Tibial nerve (tissue), 4 donors: Measurements from ENCODE around the gene MEIOB. TPM values are rescaled to one million over a fixed set of nuclear protein-coding genes. Genes with fewer than 3 reads are reported as not detected.
"Not testable (repeated sequence)": the region's sequence is repeated elsewhere in the genome, so short reads cannot be mapped to it uniquely, and the experiment has no call there.

ENCODE experiments used
- DNase-seq, 2 donors: peaks; one replicate each; pipeline ENCODE4 v3.0.0-alpha.2; 2019; ENCODE audit warnings: low spot score in 2 of 2
- H3K27ac ChIP-seq, 4 donors: fragments of 200-600 bp; sonication (generic) in 3 of 4; one replicate each; pipeline ENCODE4 v1.5.1; 2017 to 2019; ENCODE audit warnings: mild to moderate bottlenecking in 1 of 4
- H3K27me3 ChIP-seq, 2 donors: fragments of 200-600 bp; sonication (generic) in 1 of 2; one replicate each; pipeline versions ENCODE4 v1.5.1 to v1.6.0; 2017 to 2019
- H3K36me3 ChIP-seq, 3 donors: fragments of 200-600 bp; sonication (generic); one replicate each; pipeline ENCODE4 v1.5.1; 2018 to 2019
- H3K4me1 ChIP-seq, 4 donors: fragments of 200-600 bp; sonication (generic) in 3 of 4; one replicate each; pipeline ENCODE4 v1.5.1; 2017 to 2019
- H3K4me3 ChIP-seq, 4 donors: fragments of 200-600 bp; sonication (generic) in 3 of 4; one replicate each; pipeline ENCODE4 v1.5.1; 2017 to 2019; ENCODE audit warnings: mild to moderate bottlenecking in 1 of 4, moderate library complexity in 1 of 4
- H3K9me3 ChIP-seq, 4 donors: fragments of 200-600 bp; sonication (generic) in 3 of 4; one replicate each; pipeline ENCODE4 v1.5.1; 2017 to 2019
- EP300 ChIP-seq, 2 donors: sonication (generic); formaldehyde crosslinking; IDR thresholded peaks; one replicate each; pipeline ENCODE4 v1.6.1; 2017; ENCODE audit warnings: antibody characterized with exemption in 2 of 2, mild to moderate bottlenecking in 1 of 2
- POLR2A ChIP-seq, 2 donors: fragments of 450-650 bp; IDR thresholded peaks; one replicate each; pipeline ENCODE4 v1.6.1; 2017; ENCODE audit warnings: antibody characterized with exemption in 2 of 2, mild to moderate bottlenecking in 2 of 2, moderate library complexity in 2 of 2
- WGBS, 2 donors: methylation state at CpG; one replicate each; pipeline ENCODE4 v1.1.5; 2018; 5-methylcytosine and 5-hydroxymethylcytosine counted together
- total RNA-seq, 4 donors: library from RNA; depleted of rRNA; stranded (reverse); fragments of >200 nt; gene quantifications; one replicate each; pipeline ENCODE4 v1.1.0, GENCODE V29; 2016
- TF ChIP-seq, protein P1 (sequence below), 5 experiments: fragments of 200-600 bp in 3 of 5; fragments of 450-650 bp in 2 of 5; sonication (generic) in 3 of 5; IDR thresholded peaks; one replicate each; pipeline ENCODE4 v1.5.1; 2016 to 2019; ENCODE audit warnings: antibody characterized with exemption in 5 of 5, mild to moderate bottlenecking in 3 of 5, moderate library complexity in 2 of 5

Gene MEIOB
- total RNA-seq, 4 donors from 2014 or later, result not detected

DNA sequence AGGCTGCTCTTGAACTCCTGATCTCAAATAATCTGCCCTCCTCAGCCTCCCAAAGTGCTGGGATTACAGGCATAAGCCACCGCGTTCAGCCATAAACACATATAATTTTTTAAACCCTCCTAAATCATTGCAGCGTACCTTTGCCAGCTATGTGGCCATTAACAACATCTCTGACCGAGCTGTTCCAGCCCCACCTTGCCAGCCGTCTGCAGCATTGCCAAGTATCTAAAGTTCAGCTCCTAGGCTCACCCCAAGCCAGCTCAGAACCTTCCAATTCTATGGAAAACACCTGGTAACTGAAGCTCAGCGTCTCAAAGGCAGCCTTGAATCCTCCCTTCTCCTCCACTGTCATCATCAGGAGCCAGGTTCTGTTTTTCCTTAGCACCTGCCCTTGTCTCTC lies 5.1 kb upstream of the MEIOB start:
- Histone ChIP-seq H3K4me3 (no peak overlapping the region), H3K4me1 (peaks cover 0 to 4% (median 0%) of the 10 kb centered on the region in 4 donors), H3K9me3 (no peaks in the 10 kb centered on the region), H3K27me3 (peaks cover 0 to 89% of the 10 kb centered on the region in 2 donors), H3K36me3 (no peaks in the 10 kb centered on the region), H3K27ac (no peak overlapping the region)
- 49 to 59% methylated on average over 6 of the region's 6 CpGs for WGBS, 2 donors
- DNase-seq, result no peak
- TF ChIP-seq POLR2A (IDR thresholded peaks at IDR 0.05) (no peak), EP300 (IDR thresholded peaks at IDR 0.05) (no peak)
- TF ChIP-seq, protein P1, sequence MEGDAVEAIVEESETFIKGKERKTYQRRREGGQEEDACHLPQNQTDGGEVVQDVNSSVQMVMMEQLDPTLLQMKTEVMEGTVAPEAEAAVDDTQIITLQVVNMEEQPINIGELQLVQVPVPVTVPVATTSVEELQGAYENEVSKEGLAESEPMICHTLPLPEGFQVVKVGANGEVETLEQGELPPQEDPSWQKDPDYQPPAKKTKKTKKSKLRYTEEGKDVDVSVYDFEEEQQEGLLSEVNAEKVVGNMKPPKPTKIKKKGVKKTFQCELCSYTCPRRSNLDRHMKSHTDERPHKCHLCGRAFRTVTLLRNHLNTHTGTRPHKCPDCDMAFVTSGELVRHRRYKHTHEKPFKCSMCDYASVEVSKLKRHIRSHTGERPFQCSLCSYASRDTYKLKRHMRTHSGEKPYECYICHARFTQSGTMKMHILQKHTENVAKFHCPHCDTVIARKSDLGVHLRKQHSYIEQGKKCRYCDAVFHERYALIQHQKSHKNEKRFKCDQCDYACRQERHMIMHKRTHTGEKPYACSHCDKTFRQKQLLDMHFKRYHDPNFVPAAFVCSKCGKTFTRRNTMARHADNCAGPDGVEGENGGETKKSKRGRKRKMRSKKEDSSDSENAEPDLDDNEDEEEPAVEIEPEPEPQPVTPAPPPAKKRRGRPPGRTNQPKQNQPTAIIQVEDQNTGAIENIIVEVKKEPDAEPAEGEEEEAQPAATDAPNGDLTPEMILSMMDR (IDR thresholded peaks at IDR 0.05), result no peak

DNA sequence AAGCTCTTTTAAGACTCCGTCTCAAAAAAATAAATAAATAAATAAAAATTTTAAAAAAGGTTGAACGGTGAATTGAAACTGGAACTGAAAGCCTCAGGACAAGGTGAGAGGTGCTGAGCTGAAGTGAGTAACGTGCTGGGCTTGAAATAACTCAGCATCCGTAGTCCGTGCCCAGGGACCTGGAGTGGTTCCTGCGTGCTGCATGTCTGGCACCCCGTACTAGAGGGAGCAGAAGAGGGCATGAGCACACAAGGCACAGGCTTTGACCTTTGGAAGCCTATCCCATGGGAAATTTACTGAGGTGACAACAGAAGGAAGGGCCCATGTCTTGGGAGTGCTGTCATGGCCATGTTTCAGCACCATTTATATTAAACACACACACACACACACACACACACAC lies 4.5 kb upstream of the MEIOB start:
- Histone ChIP-seq H3K9me3 (no peaks in the 10 kb centered on the region), H3K27ac (no peak overlapping the region), H3K4me1 (peaks cover 0 to 6% (median 0%) of the 10 kb centered on the region in 4 donors), H3K27me3 (peaks cover 0 to 88% of the 10 kb centered on the region in 2 donors), H3K4me3 (no peak overlapping the region), H3K36me3 (no peaks in the 10 kb centered on the region)
- 73 to 80% methylated on average over 7 of the region's 7 CpGs for WGBS, 2 donors
- no peak for DNase-seq
- no peak for TF ChIP-seq EP300 (IDR thresholded peaks at IDR 0.05)

DNA sequence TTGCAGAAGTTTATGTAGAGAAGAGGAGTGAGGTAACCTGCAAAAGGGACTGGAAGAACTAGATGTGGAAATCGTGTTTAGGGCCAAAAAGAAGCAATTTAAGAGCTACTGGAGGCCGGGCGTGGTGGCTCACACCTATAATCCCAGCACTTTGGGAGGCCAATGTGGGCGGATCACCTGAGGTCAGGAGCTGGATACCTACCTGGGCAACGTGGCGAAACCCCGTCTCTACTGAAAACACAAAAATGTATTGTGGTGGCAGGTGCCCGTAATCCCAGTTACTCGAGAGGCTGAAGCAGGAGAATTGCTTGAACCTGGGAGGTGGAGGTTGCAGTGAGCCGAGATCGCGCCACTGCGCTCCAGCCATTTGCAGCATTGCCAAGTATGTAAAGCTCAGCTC lies 4.1 kb upstream of the MEIOB start:
- H3K27me3 ChIP-seq, result peaks cover 0 to 85% of the 10 kb centered on the region in 2 donors
- H3K9me3 ChIP-seq, H3K27ac ChIP-seq, H3K4me3 ChIP-seq, H3K36me3 ChIP-seq, H3K4me1 ChIP-seq, DNase-seq: not testable (repeated sequence)
- WGBS, 2 donors, result 84 to 89% methylated on average over 13 of the region's 13 CpGs

DNA sequence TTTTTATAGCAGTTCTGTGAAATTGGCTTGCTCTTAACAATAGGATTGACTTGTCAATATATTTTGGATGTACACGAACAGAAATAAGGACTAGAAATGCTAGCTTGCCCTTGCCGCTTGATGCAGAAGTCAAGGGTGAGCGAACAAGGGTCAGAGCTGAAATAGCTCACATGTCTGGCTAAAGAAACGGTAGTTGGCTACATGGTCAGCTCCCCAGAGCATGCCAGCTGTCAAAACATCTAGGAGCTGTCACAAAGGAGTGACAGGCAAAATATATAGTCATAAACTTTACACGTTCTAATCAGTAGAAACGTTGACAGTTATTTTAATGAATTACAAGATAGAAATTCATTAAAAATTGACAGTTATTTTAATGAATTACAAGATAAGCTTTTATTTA lies 2.9 kb upstream of the MEIOB start:
- no peaks in the 10 kb centered on the region for H3K9me3 ChIP-seq
- peaks cover 0 to 74% of the 10 kb centered on the region in 2 donors for H3K27me3 ChIP-seq
- H3K4me1 ChIP-seq, result peaks cover 0 to 6% (median 0%) of the 10 kb centered on the region in 4 donors
- no peak for TF ChIP-seq EP300 (IDR thresholded peaks at IDR 0.05)
- TF ChIP-seq, protein P1 (IDR thresholded peaks at IDR 0.05), result no peak
- TF ChIP-seq POLR2A (IDR thresholded peaks at IDR 0.05), result no peak
- H3K27ac ChIP-seq, result no peak overlapping the region
- H3K4me3 ChIP-seq, result no peak overlapping the region
- DNase-seq, result no peak
- H3K36me3 ChIP-seq, result no peaks in the 10 kb centered on the region
- WGBS, 2 donors, result 24 to 31% methylated on average over 6 of the region's 6 CpGs

DNA sequence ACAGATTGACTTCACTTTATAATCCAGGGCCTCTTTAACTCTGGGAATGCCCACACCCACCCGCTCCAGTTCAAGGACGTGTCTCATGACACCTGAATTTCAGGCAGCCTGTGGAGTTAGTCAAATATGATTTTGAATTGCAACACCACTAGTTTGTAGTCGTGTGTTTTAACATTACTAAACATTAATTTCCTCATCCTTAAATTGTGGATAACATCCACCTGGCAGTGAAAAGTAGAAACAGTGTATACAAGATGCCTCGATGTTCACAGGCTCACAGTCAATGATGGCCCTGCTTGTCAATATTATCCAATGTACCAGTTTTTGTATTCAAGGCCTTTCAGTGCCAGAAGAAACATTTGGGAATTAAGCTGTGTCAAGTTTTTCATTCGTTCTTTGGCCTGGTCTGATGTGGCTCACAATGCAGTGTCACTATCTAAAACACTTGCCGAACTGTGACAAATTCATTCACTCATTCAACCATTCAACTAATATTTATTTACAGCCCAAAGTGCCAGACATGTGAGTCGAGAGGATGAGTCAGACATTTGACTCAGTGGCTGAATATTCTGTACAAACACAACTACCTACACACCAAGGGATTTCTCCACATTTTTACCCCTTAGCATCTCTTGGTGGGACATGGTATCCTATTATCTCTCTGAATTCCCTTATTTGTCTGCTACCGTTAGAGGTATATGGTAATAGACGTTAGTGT lies 1.4 kb downstream of the MEIOB start:
- 55 to 63% methylated on average over 9 of the region's 9 CpGs for whole genome bisulfite sequencing, 2 donors
- Histone ChIP-seq H3K4me3 (no peak overlapping the region), H3K27ac (no peak overlapping the region), H3K4me1 (peaks cover 0 to 6% (median 0%) of the 10 kb centered on the region in 4 donors), H3K36me3 (no peaks in the 10 kb centered on the region), H3K27me3 (peaks cover 0 to 47% of the 10 kb centered on the region in 2 donors), H3K9me3 (no peaks in the 10 kb centered on the region)
- DNase-seq, result no peak
- TF ChIP-seq EP300 (IDR thresholded peaks at IDR 0.05) (no peak), POLR2A (IDR thresholded peaks at IDR 0.05) (no peak)
- TF ChIP-seq, protein P1 (IDR thresholded peaks at IDR 0.05), result no peak

DNA sequence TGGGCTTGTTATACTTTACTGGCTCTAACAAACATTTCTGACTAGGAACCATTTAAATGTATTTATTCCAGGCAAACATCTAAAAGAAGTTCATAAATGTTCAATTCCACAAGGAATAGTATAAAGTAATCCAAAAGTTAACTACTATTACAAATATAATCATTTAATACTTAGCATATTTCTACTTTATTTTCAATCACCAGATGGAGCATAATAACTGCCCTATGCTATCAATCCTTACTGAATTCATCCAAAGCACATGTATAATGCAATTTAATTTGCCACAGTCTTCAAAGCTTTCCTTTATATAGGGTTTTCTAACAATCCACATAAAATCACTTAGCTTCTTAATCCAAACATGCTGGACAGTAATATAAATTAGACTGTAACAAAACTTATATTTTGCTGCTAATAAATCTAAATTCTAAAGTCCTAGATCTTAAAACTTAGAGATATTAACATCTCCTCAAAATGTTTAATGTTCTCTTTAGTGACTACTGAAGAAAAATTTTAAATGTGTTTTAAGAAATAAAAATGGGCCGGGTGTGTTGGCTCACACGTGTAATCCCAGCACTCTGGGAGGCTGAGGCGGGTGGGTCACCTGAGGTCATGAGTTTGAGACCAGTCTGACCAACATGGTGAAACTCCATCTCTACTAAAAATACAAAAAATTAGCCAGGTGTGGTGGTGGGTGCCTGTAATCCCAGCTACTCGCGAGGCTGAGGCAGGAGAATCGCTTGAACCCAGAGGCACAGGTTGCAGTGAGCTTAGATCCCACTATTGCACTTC lies 5.9 kb downstream of the MEIOB start:
- WGBS, 2 donors, result 66 to 69% methylated on average over 6 of the region's 6 CpGs
- H3K27me3 ChIP-seq, result peaks cover 0 to 40% of the 10 kb centered on the region in 2 donors
- no peaks in the 10 kb centered on the region for H3K36me3 ChIP-seq
- no peak overlapping the region for H3K4me3 ChIP-seq
- no peak overlapping the region for H3K27ac ChIP-seq
- DNase-seq, result no peak
- no peaks in the 10 kb centered on the region for H3K9me3 ChIP-seq
- no peaks in the 10 kb centered on the region for H3K4me1 ChIP-seq
- TF ChIP-seq EP300 (IDR thresholded peaks at IDR 0.05) (no peak), POLR2A (IDR thresholded peaks at IDR 0.05) (no peak)
- TF ChIP-seq, protein P1 (IDR thresholded peaks at IDR 0.05), result no peak
